NOMO-1 (cell line): ENCODE measurements around the gene LAG3.

Experiments used
- DNase-seq, 2 experiments: peaks; one replicate each; lab custom pipeline; 2025; ENCODE audit not compliant: unreplicated experiment in 2 of 2; lab: John Stamatoyannopoulos, UW

LAG3 gene

DNA sequence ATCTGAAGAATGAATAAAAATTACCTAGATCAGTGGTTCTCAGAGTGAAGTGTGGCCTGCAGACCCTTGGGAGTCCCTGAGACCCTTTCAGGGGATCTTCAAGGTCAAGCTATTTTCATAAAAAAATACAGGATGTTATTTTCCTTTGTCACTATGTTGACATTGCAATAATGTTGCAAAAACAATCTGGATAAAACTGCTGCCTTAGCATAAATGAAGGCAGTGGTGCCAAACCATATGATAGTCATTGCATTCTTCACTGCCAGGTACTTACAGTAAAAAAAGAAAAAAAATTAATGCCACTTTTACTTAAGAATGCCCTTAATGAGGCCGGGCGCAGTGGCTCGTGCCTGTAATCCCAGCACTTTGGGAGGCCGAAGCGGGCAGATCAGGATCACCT, 15.0 kb downstream of the LAG3 start:
- DNase-seq: no peak

GRCh38 chr12:6788972-6789924, 16.9 kb downstream of the LAG3 start, which contains the start of gene CD4:
Gene CD4, plus strand, starts transcription at chr12:6789528. Its CDS starts 10,611 bp downstream, at chr12:6800139.
- peak; percentile 58 to 63 for DNase-seq

- DNase-seq: peak in 1 of 2 experiments; percentile 34
Observed at GRCh38 chr12:6790496-6791150, 18.3 kb downstream of the LAG3 start.

- no peak for DNase-seq
Observed at GRCh38 chr12:6791931-6792520, 19.7 kb downstream of the LAG3 start.

DNA sequence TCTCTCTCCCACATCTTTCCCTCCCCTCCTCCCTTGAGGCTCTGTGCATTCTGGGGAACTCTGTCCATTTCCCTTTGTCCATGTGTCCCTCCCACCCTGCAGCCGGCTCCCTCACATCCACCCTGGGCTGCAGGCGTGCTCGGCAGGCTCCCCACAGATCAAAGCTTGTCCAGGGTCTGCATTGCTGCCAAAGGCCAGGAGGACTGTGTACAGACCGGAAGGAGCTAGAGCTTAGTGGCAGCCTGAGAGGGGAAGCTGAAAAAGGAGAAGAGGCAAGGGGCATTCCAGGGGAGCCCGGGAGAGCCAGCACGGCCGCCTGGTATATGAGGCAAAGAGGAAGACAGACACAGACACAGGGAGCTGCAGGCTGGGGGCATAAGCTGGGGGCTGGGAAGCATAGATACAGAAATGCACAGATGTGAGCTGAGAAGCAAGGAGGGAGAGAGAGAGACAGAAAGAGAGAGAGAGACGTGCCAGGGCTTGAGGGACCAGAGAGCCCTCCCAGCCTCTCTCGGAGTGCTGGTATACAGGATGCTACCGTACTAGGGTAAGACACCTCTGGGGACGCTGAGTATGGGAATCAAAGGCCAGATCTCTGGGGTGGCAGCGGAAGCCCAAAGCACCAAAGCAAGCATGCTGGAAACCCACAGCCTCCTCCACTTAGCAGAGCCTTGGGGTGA, 20.3 kb downstream of the LAG3 start:
- peak; percentile 66 to 68 for DNase-seq

- no peak for DNase-seq
Observed at GRCh38 chr12:6795088-6795487, 22.8 kb downstream of the LAG3 start.

GRCh38 chr12:6796576-6796975, 24.3 kb downstream of the LAG3 start:
- DNase-seq: no peak

DNA sequence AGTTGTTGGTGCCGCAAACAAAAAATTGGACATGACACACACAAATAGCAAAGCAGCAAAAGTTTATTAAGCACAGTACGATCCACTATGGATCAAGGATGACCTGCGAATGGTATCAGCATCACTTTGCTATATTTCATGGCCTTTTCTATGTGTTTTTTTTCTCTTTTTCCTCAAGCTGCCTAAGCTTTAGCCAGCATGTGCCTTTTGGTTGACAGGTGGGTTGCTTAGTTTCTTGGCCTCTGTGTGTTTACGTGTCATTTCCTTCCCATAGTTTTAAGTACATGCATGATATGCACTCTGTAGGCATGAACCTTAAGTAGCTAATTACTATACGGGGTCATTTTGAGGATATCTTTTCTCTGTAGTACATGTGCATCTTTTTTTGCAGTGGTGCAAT, 26.8 kb downstream of the LAG3 start:
- no peak for DNase-seq

DNA sequence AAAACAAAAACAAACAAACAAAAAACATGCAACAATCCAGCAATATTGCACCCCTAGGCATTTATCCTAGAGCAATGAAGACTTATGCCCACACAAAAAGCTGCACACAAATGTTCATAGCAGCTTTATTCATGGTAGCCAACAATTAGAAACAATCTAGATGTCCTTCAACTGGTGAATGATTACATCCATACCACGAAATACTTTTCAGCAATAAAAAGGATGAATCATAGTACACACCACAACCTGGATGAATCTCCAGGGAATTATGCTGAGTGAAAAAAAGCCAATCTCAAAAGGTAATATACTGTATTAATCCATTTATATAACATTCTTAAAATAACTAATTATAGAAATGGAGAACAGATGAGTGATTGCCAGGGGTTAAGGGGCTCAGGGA, 34.9 kb downstream of the LAG3 start:
- no peak for DNase-seq

DNA sequence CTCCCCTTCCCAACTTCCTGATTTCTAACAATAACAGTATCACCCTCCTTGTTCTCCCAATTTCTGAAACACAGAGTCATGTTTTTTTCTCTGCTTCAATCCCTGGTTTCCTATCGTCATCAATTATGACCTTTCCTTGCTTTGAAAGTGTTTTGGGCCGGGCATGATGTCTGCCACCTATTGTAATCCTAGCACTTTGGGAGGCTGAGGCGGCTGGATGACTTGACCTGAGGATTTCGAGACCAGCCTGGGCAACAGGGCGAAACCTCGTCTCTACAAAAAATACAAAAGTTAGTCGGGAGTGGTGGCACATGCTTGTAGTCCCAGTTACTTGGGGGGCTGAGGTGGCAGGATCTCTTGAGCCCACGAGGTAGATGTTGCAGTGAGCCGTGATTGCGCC, 36.7 kb downstream of the LAG3 start:
- DNase-seq: no peak

GRCh38 chr12:6810758-6811157, 38.4 kb downstream of the LAG3 start:
- no peak for DNase-seq

DNA sequence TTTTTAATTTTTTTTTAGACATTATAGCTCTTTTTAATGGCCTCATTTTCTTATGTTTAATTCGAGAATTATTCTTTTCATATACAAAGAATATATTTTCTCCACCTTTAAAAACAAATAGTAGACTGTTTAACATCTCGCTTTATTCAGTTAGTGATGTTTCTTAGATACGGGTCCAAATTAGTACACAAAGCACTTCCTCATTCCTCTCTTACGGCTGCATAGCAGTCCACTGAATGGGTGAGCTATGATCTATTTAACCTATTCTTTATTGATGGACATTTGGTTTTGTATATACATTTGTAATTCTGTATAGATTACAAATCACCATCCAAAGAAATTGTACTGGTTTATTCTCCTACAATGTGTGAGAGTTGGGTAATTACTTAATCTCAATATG, 41.0 kb downstream of the LAG3 start:
- no peak for DNase-seq

DNA sequence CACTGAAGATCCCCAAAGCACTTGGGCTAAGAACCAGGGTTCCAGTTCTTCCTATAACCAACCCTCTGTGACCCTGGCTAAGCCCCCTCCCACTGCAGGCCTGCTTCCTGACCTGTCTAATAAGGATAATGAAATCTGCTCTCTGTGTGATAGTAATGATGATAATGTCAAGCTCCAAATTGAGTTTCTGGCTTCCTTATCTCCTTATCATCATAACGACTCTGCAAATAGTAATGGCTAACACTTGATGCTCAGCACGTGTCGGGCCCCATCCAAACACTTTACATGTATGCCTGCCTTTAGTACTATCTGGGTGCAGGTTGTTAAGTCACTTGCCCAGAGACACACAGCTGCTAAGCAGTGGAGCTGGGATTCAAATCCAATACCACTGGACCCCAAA, 44.3 kb downstream of the LAG3 start:
- DNase-seq: no peak

GRCh38 chr12:6817098-6817497, 44.8 kb downstream of the LAG3 start:
- no peak for DNase-seq

- no peak for DNase-seq
Observed at GRCh38 chr12:6817662-6818157, 45.4 kb downstream of the LAG3 start.

DNA sequence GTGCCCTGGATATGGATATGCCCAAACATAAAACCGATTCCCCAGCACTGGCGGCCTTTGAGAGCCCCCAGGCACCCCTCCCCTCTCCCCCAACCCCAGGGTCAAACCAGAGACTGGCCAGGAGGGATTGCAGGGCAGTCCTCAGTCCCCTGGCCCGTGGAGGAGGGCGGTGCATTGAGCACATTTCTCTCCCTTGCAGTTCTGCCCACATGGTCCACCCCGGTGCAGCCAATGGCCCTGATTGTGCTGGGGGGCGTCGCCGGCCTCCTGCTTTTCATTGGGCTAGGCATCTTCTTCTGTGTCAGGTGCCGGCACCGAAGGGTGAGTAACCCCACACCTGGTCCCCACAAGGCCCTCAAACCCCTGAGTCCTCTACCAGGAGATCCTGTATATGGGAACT, 45.9 kb downstream of the LAG3 start:
- DNase-seq: no peak

- DNase-seq: no peak
Observed at GRCh38 chr12:6818645-6819044, 46.3 kb downstream of the LAG3 start.

- no peak for DNase-seq
Observed at GRCh38 chr12:6819106-6820030, 47.0 kb downstream of the LAG3 start.

GRCh38 chr12:6820166-6820565, 47.8 kb downstream of the LAG3 start:
- no peak for DNase-seq
